Mesenchymal stem cell (in vitro differentiated cells and primary cell): ENCODE measurements around the gene GGT6.
A peak's percentile ranks its signal among the peaks of the same experiment; 100 is the strongest.

Experiments used
- DNase-seq: peaks from one replicate; pipeline ENCODE4 v3.0.0-alpha.2; 2013
- H2AFZ ChIP-seq: one replicate; pipeline ENCODE4 v1.6.1; 2013; ENCODE audit warnings: low read depth, mild to moderate bottlenecking, control low read depth, inconsistent platforms, low read length, moderate library complexity
- H2AK5ac ChIP-seq: 2 replicates; pipeline ENCODE4 v1.6.1; 2013; ENCODE audit warnings: low read length, moderate library complexity, mild to moderate bottlenecking, inconsistent platforms; ENCODE audit not compliant: severe bottlenecking
- H2BK120ac ChIP-seq: one replicate; pipeline ENCODE4 v1.6.1; 2013; ENCODE audit warnings: low read depth, mild to moderate bottlenecking, inconsistent platforms, low read length, moderate library complexity
- H2BK12ac ChIP-seq, 2 experiments: one replicate each; pipeline ENCODE4 v1.6.1; 2013; ENCODE audit warnings: inconsistent platforms in 2 of 2, low read length in 2 of 2, mild to moderate bottlenecking in 2 of 2, moderate library complexity in 2 of 2, control low read depth in 1 of 2
- H2BK15ac ChIP-seq: one replicate; pipeline ENCODE4 v1.6.1; 2013; ENCODE audit warnings: mild to moderate bottlenecking, low read depth, inconsistent platforms; ENCODE audit not compliant: poor library complexity, severe bottlenecking
- H2BK5ac ChIP-seq: 2 replicates; pipeline ENCODE4 v1.6.1; 2013; ENCODE audit warnings: low read depth, mild to moderate bottlenecking, low read length, control low read depth, inconsistent platforms; ENCODE audit not compliant: poor library complexity, severe bottlenecking
- H3K14ac ChIP-seq, 2 experiments: one replicate each; pipeline ENCODE4 v1.6.1; 2013; ENCODE audit warnings: inconsistent platforms in 2 of 2, low read length in 2 of 2, control low read depth in 1 of 2, mild to moderate bottlenecking in 1 of 2, moderate library complexity in 1 of 2
- H3K18ac ChIP-seq, 2 experiments: one replicate each; pipeline ENCODE4 v1.6.1; 2013; ENCODE audit warnings: inconsistent platforms in 2 of 2, low read length in 2 of 2, control low read depth in 1 of 2, low read depth in 1 of 2, mild to moderate bottlenecking in 1 of 2
- H3K23ac ChIP-seq, 2 experiments: one replicate each; pipeline ENCODE4 v1.6.1; 2013; ENCODE audit warnings: inconsistent platforms in 2 of 2, low read length in 2 of 2, mild to moderate bottlenecking in 2 of 2, moderate library complexity in 2 of 2, control low read depth in 1 of 2
- H3K27ac ChIP-seq: 2 replicates; pipeline ENCODE4 v1.5.1; 2013; ENCODE audit warnings: mild to moderate bottlenecking, moderate library complexity, low read length, control low read depth, inconsistent platforms; ENCODE audit not compliant: poor library complexity, severe bottlenecking
- H3K27me3 ChIP-seq, 2 experiments: 2 replicates each; pipeline versions ENCODE4 v1.6.1 to v1.7.0; 2013; ENCODE audit warnings: low read length in 2 of 2, mild to moderate bottlenecking in 2 of 2, moderate library complexity in 2 of 2, control low read depth in 1 of 2, inconsistent platforms in 1 of 2; ENCODE audit not compliant: control insufficient read depth in 1 of 2, insufficient read depth in 1 of 2
- H3K36me3 ChIP-seq, 2 experiments: 2 replicates each; pipeline versions ENCODE4 v1.6.1 to v1.7.0; 2013; ENCODE audit warnings: low read length in 2 of 2, control low read depth in 1 of 2, inconsistent platforms in 1 of 2, low read depth in 1 of 2, mild to moderate bottlenecking in 1 of 2; ENCODE audit not compliant: insufficient read depth in 2 of 2, control insufficient read depth in 1 of 2
- H3K4ac ChIP-seq, 2 experiments: one replicate each; pipeline ENCODE4 v1.6.1; 2013; ENCODE audit warnings: inconsistent platforms in 2 of 2, low read length in 2 of 2, mild to moderate bottlenecking in 2 of 2, moderate library complexity in 2 of 2, control low read depth in 1 of 2, low read depth in 1 of 2
- H3K4me1 ChIP-seq: 2 replicates; pipeline ENCODE4 v1.6.1; 2013; ENCODE audit warnings: low read depth, low read length, control low read depth; ENCODE audit not compliant: control insufficient read depth, insufficient read depth
- H3K4me2 ChIP-seq: 2 replicates; pipeline ENCODE4 v1.6.1; 2013; ENCODE audit warnings: low read length, mild to moderate bottlenecking, inconsistent platforms; ENCODE audit not compliant: poor library complexity, severe bottlenecking
- H3K4me3 ChIP-seq, 2 experiments: 2 replicates each; pipeline versions ENCODE4 v1.5.1 to v1.7.0; 2013; ENCODE audit warnings: low read length in 2 of 2, mild to moderate bottlenecking in 2 of 2, control low read depth in 1 of 2, low read depth in 1 of 2; ENCODE audit not compliant: insufficient read depth in 1 of 2
- H3K79me1 ChIP-seq: replicated peaks from 2 replicates; pipeline ENCODE4 v1.6.1; 2013; ENCODE audit warnings: mild to moderate bottlenecking, control low read depth, low read length, inconsistent platforms; ENCODE audit not compliant: poor library complexity, severe bottlenecking
- H3K9ac ChIP-seq: 2 replicates; pipeline ENCODE4 v1.7.0; 2013; ENCODE audit warnings: mild to moderate bottlenecking, low read length, moderate library complexity
- H3K9me3 ChIP-seq: 2 replicates; pipeline ENCODE4 v1.7.0; 2013; ENCODE audit warnings: mild to moderate bottlenecking, low read length; ENCODE audit not compliant: control insufficient read depth
- H4K8ac ChIP-seq: one replicate; pipeline ENCODE4 v1.6.1; 2013; ENCODE audit warnings: inconsistent platforms, mild to moderate bottlenecking, low read length, moderate library complexity
- H4K91ac ChIP-seq: one replicate; pipeline ENCODE4 v1.6.1; 2013; ENCODE audit warnings: mild to moderate bottlenecking, low read length, inconsistent platforms
- WGBS: methylation state at CpG from one replicate; pipeline ENCODE4 v1.1.7; 2013; ENCODE audit warnings: mixed read lengths; 5-methylcytosine and 5-hydroxymethylcytosine counted together

GGT6 gene

DNA sequence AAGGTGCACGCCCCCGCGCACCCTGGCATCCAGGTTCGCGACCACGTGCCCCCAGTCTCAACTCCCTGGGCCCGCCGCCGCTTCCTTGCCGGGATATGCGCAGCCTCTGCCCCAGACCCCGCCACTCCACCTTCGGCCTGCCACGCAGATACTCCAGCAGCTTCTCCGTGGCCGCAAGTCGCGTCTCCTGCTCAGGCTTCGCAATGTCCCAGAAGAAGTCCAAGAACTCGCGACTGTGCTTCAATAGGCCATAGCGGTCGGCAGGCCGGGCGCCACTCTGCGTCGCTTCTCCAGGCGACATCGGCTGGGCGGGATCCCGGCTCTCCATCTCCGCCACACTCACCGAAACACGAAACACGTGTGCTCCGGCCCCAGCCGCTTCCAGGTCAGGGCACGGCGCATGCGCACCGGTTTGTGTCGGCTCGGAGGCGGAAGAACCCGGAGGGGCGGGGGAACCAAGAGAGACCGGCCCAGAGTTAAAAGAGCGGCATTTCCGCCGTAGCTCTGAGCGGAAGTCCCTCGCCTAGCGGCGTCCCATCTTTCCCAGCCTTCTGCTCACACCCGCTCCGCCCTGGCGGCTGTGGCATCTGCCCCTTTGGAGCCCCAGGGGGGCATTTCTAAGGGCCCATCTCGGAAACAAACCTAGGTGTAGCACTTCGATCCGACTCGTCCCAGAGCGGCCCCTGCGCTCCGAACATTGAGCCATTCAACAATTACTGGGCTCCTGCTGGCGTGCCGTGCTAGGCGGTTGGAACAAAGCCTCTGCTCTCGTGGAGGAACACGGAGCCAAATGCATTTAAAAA, 5.2 kb downstream of the GGT6 start, which contains the start of gene MYBBP1A:
MYBBP1A (minus strand) TSS at position 388 of the 803 bp plus-strand sequence; CDS start at position 328, 60 bp downstream.
- Histone ChIP-seq H3K4me1 (peaks cover 26% of the 10 kb centered on the region), H3K4me3 (peak within 1 kb of the TSS; percentile 92 to 98), H3K27me3 (no peaks in the 10 kb centered on the region), H4K91ac (peak within 1 kb of the TSS; percentile 72), H2BK15ac (no peak within 1 kb of the TSS), H3K9ac (peak within 1 kb of the TSS; percentile 96), H3K36me3 (peaks cover 34 to 36% of the 10 kb centered on the region in 2 experiments), H3K4ac (peak within 1 kb of the TSS; percentile 21 to 66), H3K79me1 (peaks cover 36% of the 10 kb centered on the region), H3K14ac (peak within 1 kb of the TSS in 1 of 2 experiments; percentile 14), H2AK5ac (peak within 1 kb of the TSS; percentile 3), H2BK12ac (no peak within 1 kb of the TSS), H3K4me2 (peak within 1 kb of the TSS; percentile 89), H2BK5ac (no peak within 1 kb of the TSS), H3K18ac (peak within 1 kb of the TSS; percentile 70 to 82), H2BK120ac (peak within 1 kb of the TSS; percentile 71), H3K23ac (peak within 1 kb of the TSS; percentile 60 to 62), H3K27ac (peak within 1 kb of the TSS; percentile 58), H4K8ac (peak within 1 kb of the TSS; percentile 72), H3K9me3 (no peaks in the 10 kb centered on the region), H2AFZ (peak within 1 kb of the TSS; percentile 1)
- 2% methylated on average over 69 of the region's 69 CpGs for WGBS
- peak; percentile 95 for DNase-seq

DNA sequence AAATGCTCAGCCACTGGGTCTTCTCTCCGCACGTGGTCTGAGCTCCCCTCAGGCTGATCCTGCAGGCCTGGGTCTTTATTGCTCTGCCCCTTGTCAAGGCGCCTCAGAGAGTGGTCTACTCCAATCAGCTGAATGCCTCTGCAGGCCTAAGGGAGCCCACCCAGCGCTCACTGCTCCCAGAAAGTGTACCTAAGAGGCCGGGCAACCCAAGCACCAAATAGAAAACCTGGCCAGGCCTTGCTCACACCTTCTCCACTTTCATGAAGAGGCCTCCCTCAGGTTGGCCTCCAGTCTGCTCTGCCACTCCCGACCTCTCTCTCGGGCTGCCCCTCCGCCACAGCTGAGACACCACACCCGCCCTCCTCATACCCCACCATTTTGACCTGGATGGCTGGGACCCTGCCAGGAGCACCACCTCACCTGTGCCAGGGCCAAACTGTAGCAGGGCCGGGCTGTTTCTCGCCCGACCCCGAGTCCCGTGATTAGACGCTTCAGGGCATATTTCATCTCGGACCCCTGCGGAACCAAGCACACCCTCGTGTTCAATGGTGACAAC, 5.9 kb downstream of the GGT6 start:
- 9% methylated on average over 18 of the region's 18 CpGs for WGBS
- Histone ChIP-seq H2BK15ac (no peak overlapping the region), H3K27me3 (no peaks in the 10 kb centered on the region), H3K23ac (peak overlapping the region; percentile 60 to 62), H2AK5ac (no peak overlapping the region), H2BK12ac (no peak overlapping the region), H2AFZ (peak overlapping the region; percentile 1), H3K27ac (no peak overlapping the region), H3K79me1 (peaks cover 39% of the 10 kb centered on the region), H3K9ac (peak overlapping the region; percentile 96), H3K14ac (peak overlapping the region in 1 of 2 experiments; percentile 14), H2BK120ac (no peak overlapping the region), H2BK5ac (no peak overlapping the region), H4K8ac (peak overlapping the region; percentile 72), H3K4me2 (peak overlapping the region; percentile 89), H3K9me3 (no peaks in the 10 kb centered on the region), H3K4me1 (peaks cover 32% of the 10 kb centered on the region), H3K4me3 (peak overlapping the region; percentile 92 to 98), H4K91ac (peak overlapping the region; percentile 59), H3K18ac (peak overlapping the region; percentile 52 to 67), H3K36me3 (peaks cover 41 to 42% of the 10 kb centered on the region in 2 experiments), H3K4ac (peak overlapping the region; percentile 21 to 42)
- no peak for DNase-seq

DNA sequence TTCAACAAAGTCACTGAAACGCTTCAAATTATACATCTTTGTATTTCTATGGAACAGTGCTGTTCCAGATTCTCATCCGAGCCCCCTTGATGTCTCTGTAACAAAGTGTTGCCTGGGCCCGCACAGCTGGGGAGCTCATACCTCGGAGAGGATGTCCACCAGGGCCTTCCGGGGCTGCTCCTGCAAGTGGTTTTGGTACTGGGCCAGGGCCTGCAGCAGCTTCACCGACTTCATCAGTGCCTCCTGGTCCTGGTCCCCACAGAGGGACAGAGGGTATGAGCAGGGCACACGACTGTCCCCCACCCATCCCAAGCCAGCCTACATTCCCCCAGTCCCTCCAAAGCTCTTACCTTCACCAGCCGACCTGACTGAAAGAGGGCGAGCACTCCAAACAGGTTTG, 6.7 kb downstream of the GGT6 start:
- H2BK12ac ChIP-seq: no peak overlapping the region
- no peaks in the 10 kb centered on the region for H3K27me3 ChIP-seq
- H3K14ac ChIP-seq: no peak overlapping the region
- no peak overlapping the region for H2BK120ac ChIP-seq
- H3K79me1 ChIP-seq: peaks cover 39% of the 10 kb centered on the region
- peak overlapping the region; percentile 89 for H3K4me2 ChIP-seq
- WGBS: 98% methylated on average over 9 of the region's 9 CpGs
- no peak overlapping the region for H2BK5ac ChIP-seq
- no peak overlapping the region for H2AFZ ChIP-seq
- DNase-seq: no peak
- H3K36me3 ChIP-seq: peaks cover 50 to 51% of the 10 kb centered on the region in 2 experiments
- no peaks in the 10 kb centered on the region for H3K9me3 ChIP-seq
- peak overlapping the region; percentile 96 for H3K9ac ChIP-seq
- H2BK15ac ChIP-seq: no peak overlapping the region
- peaks cover 39% of the 10 kb centered on the region for H3K4me1 ChIP-seq
- H3K27ac ChIP-seq: no peak overlapping the region
- H3K23ac ChIP-seq: no peak overlapping the region
- H3K4me3 ChIP-seq: peak overlapping the region in 1 of 2 experiments; percentile 98
- no peak overlapping the region for H4K91ac ChIP-seq
- H3K4ac ChIP-seq: no peak overlapping the region
- H3K18ac ChIP-seq: no peak overlapping the region
- H2AK5ac ChIP-seq: no peak overlapping the region
- no peak overlapping the region for H4K8ac ChIP-seq
